AG04450 (cell line): ENCODE results near the gene SLC12A4. TPM values are rescaled to one million over a fixed set of nuclear protein-coding genes. Genes with fewer than 3 reads are reported as not detected.
"Not testable (repeated sequence)": the region's sequence is repeated elsewhere in the genome, so short reads cannot be mapped to it uniquely, and the experiment has no call there.

Experiments
- CTCF ChIA-PET: fragments of 300-600, 350-600 bp; formaldehyde crosslinking; extraction: SDS; loops from one replicate; lab custom pipeline; 2022; ENCODE audit warnings: antibody characterized with exemption, inconsistent platforms; lab: Charles Lee
- POLR2A ChIA-PET: fragments of 350-600 bp; formaldehyde crosslinking; extraction: SDS; loops from one replicate; lab custom pipeline; 2021; ENCODE audit warnings: antibody characterized with exemption, inconsistent platforms; lab: Yijun Ruan, JAX
- DNase-seq: peaks from one replicate; pipeline ENCODE4 v3.0.0-alpha.2; 2011; ENCODE audit warnings: low read depth, low spot score
- H3K27ac ChIP-seq: one replicate; pipeline ENCODE4 v1.5.1; 2012; ENCODE audit warnings: low read depth, low read length, control low read depth
- H3K27me3 ChIP-seq: one replicate; pipeline ENCODE4 v1.6.0; 2012; ENCODE audit warnings: low read length; ENCODE audit not compliant: control insufficient read depth, insufficient read depth
- H3K4me3 ChIP-seq: 2 replicates; pipeline ENCODE4 v1.5.1; 2011; ENCODE audit warnings: mild to moderate bottlenecking, low read depth, low read length, control low read depth
- H3K9me3 ChIP-seq: 2 replicates; pipeline ENCODE4 v1.5.1; 2012; ENCODE audit warnings: low read length; ENCODE audit not compliant: control insufficient read depth, insufficient read depth
- polyA plus RNA-seq: library from polyadenylated mRNA; depleted of rRNA; stranded (reverse); fragments of >200 nt; gene quantifications from 2 replicates; pipeline ENCODE4 v1.2.3, GENCODE V29; 2011
- TF ChIP-seq, protein P1 (sequence below): IDR thresholded peaks from 2 replicates; pipeline ENCODE4 v1.5.1; 2011; ENCODE audit warnings: low read depth, low read length, control low read depth, inconsistent platforms

The SLC12A4 gene
- polyA plus RNA-seq, 1 experiment: 48.1 TPM

DNA sequence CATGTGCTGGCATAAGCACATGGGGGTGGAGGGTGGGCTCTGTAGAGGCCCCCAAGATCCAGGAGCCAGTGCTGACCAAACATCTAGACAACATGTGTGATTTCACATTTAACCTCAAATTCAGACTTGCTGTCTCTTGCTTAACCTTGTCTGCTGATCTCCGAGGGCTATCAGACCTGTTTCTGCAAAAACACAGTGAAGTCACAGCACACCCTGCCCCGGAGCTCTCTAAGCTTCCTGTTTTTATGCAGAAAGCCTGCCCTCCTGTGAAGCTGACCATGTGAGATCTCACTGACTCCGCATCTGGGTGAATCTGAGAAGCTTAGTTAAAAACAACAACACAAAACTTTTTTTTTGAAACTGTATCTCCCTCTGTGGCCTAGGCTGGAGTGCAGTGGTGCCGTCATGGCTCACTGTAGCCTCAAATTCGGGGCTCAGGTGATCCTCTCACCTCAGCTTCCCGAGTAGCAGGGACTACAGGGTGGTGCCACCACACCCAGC lies 37.4 kb upstream of the SLC12A4 start:
- POLR2A ChIA-PET: no interaction called here
- no peak overlapping the region for H3K27ac ChIP-seq
- CTCF ChIA-PET: interaction anchor here (1.1 kb wide), 1 partner anchor 35 kb away, joined by 7 read pairs; no protein-coding TSS in a partner anchor

DNA sequence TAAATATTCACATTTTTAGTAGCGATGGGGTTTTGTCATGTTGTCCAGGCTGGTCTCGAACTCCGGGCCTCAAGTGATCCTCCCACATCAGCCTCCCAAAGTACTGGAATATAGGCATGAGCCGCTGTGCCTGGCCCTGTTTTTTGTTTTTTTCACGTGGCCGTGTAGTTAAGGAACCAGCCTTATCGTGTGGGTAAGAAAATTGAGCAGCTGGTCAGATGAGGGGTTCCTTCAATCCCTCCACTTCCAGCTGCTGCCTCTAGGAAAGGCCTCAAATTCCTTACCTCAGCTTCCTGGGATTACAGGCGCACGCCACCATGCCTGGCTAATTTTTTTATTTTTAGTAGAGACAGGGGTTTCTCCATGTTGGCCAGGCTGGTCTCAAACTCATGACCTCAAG lies 36.8 kb upstream of the SLC12A4 start:
- POLR2A ChIA-PET: interaction anchor here (0.6 kb wide), 1 partner anchor 66 kb away, joined by 6 read pairs; no protein-coding TSS in a partner anchor
- no peak for DNase-seq
- TF ChIP-seq, protein P1, sequence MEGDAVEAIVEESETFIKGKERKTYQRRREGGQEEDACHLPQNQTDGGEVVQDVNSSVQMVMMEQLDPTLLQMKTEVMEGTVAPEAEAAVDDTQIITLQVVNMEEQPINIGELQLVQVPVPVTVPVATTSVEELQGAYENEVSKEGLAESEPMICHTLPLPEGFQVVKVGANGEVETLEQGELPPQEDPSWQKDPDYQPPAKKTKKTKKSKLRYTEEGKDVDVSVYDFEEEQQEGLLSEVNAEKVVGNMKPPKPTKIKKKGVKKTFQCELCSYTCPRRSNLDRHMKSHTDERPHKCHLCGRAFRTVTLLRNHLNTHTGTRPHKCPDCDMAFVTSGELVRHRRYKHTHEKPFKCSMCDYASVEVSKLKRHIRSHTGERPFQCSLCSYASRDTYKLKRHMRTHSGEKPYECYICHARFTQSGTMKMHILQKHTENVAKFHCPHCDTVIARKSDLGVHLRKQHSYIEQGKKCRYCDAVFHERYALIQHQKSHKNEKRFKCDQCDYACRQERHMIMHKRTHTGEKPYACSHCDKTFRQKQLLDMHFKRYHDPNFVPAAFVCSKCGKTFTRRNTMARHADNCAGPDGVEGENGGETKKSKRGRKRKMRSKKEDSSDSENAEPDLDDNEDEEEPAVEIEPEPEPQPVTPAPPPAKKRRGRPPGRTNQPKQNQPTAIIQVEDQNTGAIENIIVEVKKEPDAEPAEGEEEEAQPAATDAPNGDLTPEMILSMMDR: no peak
- Histone ChIP-seq H3K4me3 (no peak overlapping the region), H3K27ac (no peak overlapping the region), H3K9me3 (no peaks in the 10 kb centered on the region), H3K27me3 (peaks cover 4% of the 10 kb centered on the region)
- CTCF ChIA-PET: interaction anchor here (1.1 kb wide), 1 partner anchor 36 kb away, joined by 7 read pairs; no protein-coding TSS in a partner anchor

More for the DNA sequence above, 37.4 kb upstream of the SLC12A4 start:
- Histone ChIP-seq H3K9me3 (no peaks in the 10 kb centered on the region), H3K4me3 (no peak overlapping the region), H3K27me3 (peaks cover 4% of the 10 kb centered on the region)
- DNase-seq: no peak
- TF ChIP-seq, protein P1: no peak

DNA sequence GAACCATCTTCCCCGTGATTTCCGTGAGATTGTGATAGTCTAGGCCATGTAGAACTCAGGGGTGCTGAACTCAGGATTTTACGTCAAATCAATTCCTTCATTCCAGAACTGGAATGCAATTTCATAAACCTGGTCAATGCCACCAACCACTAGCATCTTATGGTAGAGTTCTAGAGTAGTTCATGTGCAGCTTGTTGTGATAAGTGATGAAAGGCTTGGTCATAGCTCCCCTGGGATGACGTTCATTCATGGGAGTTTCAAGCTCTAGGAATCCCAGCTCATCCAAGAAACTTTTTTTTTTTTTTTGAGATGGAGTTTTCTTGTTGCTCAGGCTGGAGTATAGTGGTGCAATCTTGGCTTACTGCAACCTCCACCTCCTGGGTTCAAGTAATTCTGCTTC lies 34.6 kb upstream of the SLC12A4 start:
- Histone ChIP-seq H3K27ac (no peak overlapping the region), H3K9me3 (no peaks in the 10 kb centered on the region), H3K27me3 (peaks cover 4% of the 10 kb centered on the region), H3K4me3 (no peak overlapping the region)
- DNase-seq: no peak
- ChIA-PET POLR2A (no interaction called here), CTCF (interaction anchor here (0.6 to 1.6 kb wide), 2 partner anchors 9 to 488 kb away, joined by 3 to 12 read pairs; no protein-coding TSS in a partner anchor)
- TF ChIP-seq, protein P1: no peak

DNA sequence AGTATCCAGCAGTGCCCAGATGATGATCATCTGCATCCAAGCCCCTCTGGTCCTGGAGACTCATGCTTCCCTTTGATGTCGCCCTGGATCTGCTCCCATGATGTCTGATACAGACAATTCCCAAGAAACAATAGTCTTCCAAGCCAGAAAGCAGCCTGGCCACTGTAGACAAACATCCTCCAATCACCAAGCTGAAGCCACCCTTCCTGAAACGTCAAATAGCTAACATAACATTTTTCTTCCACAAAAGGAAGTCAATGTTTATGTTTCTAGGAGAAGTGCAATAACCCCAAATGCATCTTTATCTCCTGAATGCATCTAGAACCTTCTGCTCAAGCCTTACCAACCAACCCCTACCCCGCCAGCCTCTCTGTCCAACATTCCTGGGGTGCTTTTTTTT lies 32.0 kb upstream of the SLC12A4 start:
- H3K9me3 ChIP-seq: no peaks in the 10 kb centered on the region; the same call in 1 of the 2 replicates
- CTCF ChIA-PET: interaction anchor here (1.0 kb wide), 1 partner anchor 40 kb away, joined by 4 read pairs; no protein-coding TSS in a partner anchor
- H3K27me3 ChIP-seq: no peaks in the 10 kb centered on the region
- H3K4me3 ChIP-seq: no peak overlapping the region
- no peak for DNase-seq
- TF ChIP-seq, protein P1: no peak
- POLR2A ChIA-PET: interaction anchor here (0.7 kb wide), 1 partner anchor 9 kb away, joined by 3 read pairs; no protein-coding TSS in a partner anchor
- no peak overlapping the region for H3K27ac ChIP-seq

DNA sequence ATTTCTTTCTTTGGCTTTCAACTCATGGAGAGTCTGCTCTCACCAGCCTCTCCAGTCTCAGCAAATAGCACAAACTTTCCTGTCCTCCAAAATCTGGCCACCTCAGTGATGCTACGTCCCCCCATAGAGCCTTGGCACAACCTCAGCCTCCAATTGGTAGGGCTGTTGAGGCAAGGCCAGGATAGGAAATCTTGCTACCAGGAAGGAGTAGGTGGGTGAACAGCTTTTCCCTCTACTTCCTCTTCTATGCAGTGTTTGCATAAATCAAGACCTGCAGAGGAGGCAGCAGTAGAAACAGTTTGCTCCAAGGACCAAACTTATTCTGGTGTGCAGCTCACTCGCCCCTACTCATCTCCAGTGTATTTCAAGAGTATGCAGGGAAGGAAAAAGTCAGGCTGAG lies 31.5 kb upstream of the SLC12A4 start:
- TF ChIP-seq, protein P1: no peak
- H3K27ac ChIP-seq: no peak overlapping the region
- no peaks in the 10 kb centered on the region for H3K27me3 ChIP-seq
- CTCF ChIA-PET: interaction anchor here (0.5 to 1.0 kb wide), 2 partner anchors 41 to 107 kb away, joined by 4 read pairs; partner anchors contain the start of gene PSKH1
- H3K9me3 ChIP-seq: no peaks in the 10 kb centered on the region; the same call in 1 of the 2 replicates
- DNase-seq: no peak
- H3K4me3 ChIP-seq: no peak overlapping the region
- POLR2A ChIA-PET: interaction anchor here (0.7 kb wide), 2 partner anchors 9 to 23 kb away, joined by 3 to 4 read pairs; partner anchors contain the start of genes DDX28 and DUS2

DNA sequence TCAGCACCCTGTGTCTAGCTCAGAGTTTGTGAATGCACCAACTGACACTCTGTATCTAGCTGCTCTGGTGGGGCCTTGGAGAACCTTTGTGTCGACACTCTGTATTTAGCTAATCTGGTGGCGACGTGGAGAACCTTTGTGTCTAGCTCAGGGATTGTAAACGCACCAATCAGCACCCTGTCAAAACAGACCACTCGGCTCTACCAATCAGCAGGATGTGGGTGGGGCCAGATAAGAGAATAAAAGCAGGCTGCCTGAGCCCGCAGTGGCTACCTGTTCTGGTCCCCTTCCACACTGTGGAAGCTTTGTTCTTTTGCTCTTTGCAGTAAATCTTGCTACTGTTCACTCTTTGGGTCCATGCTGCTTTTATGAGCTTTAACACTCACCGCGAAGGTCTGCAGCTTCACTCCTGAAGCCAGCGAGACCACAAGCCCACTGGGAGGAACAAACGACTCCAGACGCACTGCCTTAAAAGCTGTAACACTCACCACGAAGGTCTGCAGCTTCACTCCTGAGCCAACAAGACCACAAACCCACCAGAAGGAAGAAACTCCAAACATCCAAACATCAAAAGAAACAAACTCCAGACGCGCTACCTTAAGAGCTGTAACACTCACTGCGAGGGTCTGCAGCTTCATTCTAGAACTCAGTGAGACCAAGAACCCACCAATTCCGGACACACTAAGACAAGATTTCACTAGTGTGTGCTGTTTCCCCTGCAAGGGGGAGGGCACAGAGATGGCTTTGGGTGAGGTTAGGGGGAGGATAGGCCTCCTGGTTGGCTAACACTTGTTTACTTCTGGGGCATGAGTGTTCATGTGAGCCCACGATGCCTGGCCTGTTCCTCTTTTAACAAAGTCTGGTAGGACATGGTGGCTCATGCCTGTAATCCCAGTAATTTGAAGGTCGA lies 30.6 kb upstream of the SLC12A4 start, which contains the start of gene DPEP2:
DPEP2 (minus strand) TSS at position 706 of the 910 bp plus-strand sequence. CDS start 6,272 bp downstream, outside the sequence.
- DNase-seq, H3K9me3 ChIP-seq, CTCF ChIA-PET, H3K4me3 ChIP-seq, H3K27me3 ChIP-seq, H3K27ac ChIP-seq: not testable (repeated sequence)
- POLR2A ChIA-PET: interaction anchor here (0.7 kb wide), 1 partner anchor 15 kb away, joined by 3 read pairs; no protein-coding TSS in a partner anchor
